Bone marrow (tissue), 2 donors: ENCODE data around the gene LMBR1L.

Experiments
- DNase-seq, 2 donors: peaks; one replicate each; lab custom pipeline; 2025; lab: John Stamatoyannopoulos, UW

Gene LMBR1L

DNA sequence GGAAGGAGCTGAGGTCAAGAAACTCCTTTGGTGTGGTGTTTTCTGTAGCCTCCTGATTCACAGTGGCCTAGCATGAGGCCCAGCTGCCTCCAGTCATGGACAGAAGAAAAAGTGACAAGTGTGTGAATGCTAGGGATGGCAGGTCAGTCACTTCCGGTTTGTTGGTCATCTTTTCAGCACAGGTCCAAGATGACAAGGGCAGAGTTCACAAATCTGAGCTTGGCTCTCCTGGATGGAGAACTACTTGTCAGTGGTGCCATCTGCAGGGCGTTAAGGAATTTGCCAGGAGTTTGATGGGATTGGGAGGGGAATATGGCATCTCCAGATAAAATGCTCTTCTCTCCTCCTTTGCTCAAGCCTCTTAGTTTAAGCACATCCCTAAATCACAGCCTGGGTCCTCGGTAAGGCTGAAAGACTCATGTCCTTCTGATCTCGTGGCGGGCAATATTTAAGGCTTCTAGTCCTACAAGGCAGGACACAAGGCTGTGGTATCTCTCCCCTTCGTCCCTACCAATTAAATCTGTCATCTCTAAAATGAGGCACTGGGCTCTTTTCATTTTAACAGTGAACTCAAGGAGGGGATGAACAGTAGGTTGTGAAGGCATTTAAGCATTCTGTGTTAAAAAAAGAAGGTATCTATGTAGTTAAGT lies 10.5 kb upstream of the LMBR1L start:
- no peak for DNase-seq

DNA sequence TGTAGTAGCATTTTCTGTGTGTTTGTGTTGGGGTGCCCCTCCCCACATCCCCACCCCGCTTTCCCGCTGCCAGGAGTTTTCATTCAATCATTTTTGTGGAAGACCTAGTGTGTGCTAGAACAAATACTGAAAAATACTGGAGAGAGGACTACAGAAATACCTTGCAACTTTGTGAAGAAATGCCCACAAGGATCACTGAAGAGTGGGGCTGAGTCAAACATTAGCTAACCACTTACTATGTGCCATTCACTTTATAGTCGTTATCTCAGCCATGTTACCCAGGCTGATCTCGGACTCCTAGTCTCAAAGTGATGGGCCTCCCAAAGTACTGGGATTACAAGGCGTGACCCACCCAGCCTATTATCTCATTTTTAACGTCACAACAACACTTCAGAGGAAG lies 559 bp upstream of the LMBR1L start:
- no peak for DNase-seq

DNA sequence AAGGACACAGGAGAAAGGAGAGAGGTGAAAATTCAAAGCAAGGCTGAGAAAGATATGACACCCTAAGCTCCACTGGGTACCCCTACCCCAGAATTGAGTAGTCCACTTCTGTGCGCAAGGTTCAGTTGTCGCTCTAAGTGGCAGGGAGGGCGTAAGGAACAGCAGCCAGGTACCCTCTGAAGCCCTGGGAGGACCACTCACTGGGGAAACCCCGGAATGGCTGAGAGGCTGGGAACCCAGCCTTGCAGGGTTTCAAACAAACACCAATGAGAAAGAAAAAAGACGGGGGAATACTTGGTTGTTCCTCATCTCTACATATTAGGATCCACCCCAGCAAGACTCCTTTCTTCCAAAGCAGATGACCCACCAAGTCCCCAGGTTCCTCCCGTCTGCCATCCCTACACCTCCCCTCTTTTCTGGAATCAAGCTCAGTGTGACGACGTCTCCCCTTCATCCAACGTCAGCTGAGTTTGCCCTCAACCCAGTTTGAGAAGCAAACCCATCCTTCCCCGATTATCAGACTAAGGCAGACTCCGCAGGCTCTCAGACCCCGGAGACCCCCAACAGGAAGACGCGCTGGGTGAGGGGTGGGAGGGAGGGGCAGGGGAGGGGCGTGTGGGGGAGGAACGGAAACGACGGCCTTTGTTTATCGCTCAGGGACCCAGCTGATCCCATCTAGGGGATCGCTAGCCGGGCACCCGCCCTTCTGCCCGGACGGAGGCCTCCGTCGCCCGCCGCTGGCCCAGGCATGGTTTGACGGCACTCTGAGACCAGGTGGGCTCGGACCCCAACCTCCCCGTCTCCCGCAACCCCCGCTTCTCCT lies 795 bp downstream of the LMBR1L start:
- no peak for DNase-seq

DNA sequence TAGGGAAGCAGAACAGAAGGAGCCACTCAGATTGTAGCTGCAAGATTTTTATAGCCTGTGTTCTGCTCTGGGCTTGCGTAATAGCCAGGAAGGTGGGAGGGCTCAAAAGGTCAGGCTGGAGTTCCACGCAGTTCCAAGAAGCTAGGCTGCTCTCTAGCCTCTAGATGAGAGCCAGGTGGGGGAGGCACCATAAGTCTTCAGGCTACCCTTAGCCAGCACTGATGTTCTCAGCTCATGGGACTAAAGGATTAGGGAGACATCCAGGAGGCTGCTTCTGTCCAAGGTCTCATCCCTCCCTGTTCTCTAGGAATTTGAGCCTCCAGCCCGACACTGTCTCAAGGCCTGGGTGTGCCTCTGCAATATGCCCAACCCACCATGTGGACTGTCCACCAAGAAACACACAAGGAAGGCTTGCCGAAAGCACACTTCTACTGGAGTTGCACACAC lies 1.7 kb downstream of the LMBR1L start:
- peak in 1 of 2 donors; percentile 35 for DNase-seq

DNA sequence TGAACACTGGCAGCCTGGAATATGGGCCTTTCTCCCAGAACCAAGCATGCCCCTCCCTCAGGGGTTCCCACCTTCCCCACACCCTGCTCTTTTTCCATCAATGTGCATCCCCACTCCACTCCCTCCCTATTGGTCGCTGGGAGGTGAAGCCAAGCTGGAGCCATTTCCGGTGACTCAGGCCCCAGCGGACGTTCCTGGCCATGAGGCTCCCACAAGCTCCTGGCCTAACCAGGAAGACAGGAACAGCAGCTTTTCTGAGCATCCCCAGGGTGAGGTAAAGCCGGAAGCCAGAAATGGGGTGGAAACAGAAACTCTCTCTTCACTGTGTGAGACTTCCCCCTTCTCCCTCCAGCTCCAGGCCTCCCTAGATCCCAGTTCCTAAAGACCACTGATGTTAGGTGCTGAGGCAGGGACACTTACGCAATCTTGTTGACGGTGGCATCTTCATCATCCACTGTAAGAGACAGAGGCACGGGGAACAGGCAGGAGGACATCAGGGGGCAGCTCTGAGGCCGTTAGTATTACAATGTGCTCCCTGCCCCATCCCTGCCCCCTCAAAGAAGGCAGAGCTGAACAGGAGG lies 5.1 kb downstream of the LMBR1L start:
- DNase-seq, result no peak

DNA sequence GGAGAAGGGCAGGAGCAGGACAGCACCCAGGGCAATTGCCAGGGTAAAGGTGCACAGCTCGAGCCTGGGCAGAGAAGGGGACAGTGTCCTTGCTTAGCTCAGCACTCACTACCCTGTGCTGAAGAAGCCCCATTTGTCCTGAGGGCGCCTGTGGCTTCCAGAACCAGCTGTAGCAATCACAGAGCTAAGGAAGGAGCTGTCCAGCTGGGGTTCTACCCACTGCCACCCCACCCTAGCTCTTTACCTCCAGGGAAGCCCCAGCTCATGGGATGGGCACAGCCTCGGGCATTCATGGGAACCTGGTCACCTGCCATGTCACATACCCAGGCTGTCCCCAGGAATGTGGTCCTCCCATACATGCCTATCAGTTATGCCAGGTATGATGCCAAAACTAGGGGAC lies 5.8 kb downstream of the LMBR1L start:
- DNase-seq, result no peak

DNA sequence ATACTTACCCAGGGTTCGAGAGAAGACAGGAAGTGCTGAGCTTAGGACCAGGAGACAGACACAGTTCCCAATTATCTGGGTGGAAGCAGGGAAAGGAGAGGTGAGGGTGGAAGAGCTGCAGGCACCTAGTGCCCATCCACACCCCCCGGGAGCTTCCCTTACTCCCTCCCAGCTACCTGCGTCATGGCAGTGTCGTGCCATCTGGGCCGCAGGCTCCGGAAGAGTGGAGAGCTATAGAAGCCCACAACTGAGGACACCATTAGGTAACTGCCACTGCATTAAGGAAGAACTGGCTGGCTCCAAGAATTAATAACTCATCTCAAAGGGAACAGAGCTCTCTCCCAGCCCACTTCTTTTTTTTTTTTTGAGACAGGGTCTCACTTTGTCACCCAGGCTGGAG lies 10.3 kb downstream of the LMBR1L start:
- DNase-seq, result no peak

DNA sequence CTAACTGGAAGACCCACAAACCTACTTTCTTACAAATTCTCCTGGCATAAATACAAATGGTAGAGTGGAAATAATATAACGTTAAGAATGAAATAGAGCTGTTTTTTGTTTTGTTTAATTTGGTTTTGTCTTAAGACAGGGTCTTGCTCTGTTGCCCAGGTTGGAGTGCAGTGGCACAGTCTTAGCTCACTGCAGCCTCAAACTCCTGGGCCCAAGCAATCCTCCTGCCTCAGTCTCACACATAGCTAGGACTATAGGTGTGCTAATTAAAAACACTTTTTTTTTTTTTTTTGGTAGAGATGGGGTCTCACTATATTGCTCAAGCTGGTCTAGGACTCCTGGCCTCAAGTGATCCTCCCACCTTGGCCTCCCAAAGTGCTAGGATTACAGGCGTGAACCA lies 11.9 kb downstream of the LMBR1L start:
- DNase-seq, result no peak

DNA sequence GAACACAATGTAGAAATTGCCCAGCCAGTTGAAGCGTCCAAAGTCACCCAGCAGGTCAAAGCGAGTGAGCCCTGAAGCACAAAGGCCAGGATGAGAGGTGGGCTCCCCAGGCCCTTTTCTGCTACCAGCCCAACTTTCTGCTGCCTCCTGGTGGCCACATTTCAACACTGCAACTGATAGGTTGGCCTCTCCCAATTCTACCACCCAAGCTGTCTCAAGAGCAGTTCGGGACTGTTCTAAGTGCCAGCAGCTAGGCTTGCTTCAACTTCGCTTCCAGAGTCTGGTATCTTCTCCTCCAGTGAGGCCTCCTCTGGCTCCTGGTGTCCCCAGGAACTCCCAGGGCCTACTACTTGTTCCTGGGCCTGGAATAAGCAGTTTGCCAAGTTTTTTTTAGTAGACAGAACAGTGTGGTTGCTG lies 12.6 kb downstream of the LMBR1L start:
- peak; percentile 12 to 45 for DNase-seq

DNA sequence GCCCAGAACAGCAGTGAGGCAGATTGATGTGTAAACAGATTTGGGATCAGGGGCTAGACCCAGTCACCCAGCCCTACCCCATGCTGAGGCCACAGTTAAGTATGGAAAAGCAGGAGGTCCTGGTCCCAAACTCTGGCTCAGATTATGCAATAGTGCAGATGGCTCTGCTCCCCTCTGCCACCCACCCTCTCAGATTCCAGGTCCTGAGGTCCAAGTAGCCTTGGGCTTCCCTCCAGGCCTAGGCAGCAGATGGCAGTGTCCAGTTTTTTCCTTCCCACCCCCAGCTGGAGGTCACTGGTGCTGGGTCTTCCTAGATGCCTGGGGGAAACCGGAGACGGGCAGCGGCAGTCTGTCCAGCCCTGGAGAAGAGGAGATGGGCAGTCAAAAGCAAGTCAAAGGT lies 13.3 kb downstream of the LMBR1L start:
- DNase-seq, result no peak

DNA sequence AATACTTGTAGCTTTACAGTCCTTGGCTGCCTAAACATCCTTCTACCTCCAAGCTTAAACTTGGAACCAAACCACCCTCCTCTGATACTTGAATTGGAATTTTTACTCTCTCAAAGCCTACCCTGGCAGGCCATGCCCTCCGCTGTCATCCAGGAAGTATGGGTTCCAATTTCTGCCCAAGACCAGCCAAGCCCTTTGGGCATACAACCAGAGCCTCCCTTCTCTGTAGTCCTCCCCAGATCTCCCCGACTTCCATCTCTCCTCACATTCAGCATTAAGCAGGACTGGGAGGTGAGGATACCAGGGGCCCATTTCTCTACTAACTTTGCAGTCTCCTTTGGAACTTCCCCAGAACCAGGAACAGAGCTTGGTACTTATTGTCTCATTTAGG lies 15.7 kb downstream of the LMBR1L start:
- no peak for DNase-seq

DNA sequence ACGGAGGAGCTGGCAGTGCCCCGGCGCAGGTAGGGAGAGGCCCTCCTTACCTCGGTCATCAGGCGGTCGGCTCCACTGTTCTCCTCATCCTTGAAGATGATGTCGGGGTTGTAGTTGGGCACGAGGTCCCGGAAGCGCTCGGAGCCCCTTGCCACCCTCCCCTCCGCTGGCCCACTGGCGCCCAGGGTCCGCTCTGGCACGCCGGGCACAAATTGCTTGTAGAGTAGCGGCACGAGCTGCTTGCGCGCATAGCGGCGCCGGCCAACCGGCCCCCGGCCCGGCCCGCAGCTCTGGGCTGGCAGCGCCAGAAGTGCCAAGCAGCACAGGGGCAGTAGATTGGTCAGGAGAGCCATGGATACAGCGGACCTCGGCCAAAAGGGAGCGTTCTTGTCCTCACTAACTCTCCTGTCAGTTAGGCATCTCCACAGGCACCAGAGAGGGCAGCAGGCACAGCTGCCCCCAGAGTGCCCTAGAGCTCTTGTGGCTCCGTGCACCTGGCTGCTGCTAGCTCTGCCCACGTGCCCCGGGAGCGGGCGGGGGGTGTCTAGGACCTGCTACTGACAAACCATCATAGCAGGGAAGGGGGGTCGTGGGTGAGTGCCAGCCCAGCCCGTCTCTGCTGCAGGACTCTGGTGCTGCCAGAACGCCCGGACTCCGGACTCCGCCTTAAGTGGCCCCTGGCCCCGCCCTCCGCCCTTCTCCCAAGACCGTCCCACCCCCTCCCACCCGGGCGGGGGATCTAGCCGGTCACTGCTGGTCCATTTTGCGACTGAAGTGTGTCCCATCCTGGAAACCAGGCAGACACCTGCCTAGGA lies 16.3 kb downstream of the LMBR1L start, which contains the start of gene DHH:
DHH (minus strand) TSS at position 642 of the 815 bp plus-strand sequence; CDS start at position 353, 289 bp downstream.
- no peak for DNase-seq

DNA sequence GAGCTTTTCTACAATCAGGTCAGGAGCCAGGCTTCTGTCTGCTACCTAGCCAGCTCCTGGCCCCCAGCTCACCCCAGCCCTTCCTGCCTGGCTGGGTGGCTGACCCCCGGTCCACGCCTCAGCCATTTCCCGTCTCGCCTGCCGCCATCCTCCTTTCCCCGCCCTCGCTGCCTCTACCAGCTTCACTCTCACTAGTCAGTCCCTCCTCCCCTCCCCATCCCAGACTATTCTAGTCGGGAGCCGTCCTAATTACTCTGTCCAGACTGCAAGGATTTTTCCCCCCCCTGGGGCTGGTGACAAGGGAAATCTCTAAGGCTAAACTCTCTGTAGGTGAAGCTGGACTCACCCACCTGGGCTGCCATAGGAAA lies 16.9 kb downstream of the LMBR1L start:
- no peak for DNase-seq

DNA sequence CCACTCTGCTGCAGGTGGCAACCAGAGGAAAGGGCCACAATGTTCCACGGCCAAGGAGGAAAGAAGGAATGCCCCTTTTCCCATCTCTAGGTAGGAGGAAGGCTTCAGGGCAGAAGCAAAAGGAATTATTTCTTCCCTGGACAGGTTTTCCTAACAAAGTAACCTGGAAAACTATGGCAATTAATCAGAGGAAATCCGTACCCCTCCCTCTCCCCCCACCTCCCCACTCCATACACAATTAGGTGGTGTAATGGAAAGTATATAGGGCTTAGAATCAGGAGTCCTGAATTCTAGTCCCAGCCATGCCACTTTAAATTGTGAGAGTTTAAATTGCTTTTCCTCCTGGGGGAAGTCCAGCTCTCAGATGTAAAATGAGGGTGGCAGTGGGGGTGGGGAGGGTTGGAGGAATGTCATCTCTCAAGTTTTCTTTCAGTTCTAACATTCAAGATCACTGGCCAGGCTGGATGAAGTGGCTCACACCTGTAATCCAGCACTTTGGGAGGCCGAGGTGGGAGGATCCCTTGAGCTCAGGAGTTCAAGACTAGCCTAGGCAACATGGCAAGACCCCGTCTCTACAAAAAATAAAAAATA lies 17.7 kb downstream of the LMBR1L start:
- no peak for DNase-seq

DNA sequence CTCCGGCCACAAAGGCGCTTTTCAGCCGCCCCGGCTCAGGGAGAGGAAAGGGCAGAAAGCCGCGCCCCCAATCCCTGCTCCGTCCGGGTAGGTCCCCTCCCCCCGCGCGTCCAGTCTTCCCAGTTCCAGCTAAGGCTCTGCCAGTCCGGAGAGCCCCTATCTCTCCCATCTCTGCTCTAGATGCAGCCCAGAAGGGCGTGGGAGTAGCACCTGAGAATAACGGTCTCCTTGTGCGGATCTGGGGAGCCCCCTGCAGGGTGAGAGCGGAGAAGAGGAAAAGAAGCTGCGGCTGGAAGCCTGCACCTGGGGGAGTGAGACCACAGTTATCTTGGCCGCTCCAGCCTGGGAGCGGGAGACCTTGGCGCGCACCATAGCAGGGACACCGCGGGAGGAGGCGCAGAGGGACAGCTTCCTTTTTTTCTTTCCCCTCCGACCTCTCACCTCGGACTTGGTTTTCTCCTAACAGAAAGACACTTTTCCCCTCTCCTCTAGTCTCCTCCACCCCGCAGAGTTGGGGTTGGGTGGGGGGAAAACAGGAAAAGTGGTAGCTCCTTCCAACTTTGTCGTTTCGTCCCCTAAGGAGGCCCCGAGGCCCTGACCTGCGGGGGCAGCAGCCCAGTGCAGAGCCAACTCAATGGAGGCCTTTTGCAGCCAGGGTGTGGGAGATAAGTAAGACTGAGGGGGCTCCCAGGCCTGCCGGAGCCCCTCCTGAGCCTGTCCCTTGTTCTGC lies 18.4 kb downstream of the LMBR1L start:
- DNase-seq, result no peak

DNA sequence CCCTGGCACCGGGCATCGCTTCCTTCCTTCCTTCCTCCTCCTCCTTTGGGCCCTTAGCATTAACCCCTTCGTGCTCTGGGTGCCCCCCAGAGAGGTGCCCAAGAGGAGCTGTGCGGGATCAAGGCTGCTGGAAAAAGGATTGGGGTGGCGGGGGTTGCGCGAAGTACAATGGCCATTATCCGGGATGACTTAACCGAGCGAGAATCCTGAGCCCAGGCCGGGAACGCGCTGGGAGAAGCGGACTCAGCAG lies 18.9 kb downstream of the LMBR1L start:
- DNase-seq, result no peak

DNA sequence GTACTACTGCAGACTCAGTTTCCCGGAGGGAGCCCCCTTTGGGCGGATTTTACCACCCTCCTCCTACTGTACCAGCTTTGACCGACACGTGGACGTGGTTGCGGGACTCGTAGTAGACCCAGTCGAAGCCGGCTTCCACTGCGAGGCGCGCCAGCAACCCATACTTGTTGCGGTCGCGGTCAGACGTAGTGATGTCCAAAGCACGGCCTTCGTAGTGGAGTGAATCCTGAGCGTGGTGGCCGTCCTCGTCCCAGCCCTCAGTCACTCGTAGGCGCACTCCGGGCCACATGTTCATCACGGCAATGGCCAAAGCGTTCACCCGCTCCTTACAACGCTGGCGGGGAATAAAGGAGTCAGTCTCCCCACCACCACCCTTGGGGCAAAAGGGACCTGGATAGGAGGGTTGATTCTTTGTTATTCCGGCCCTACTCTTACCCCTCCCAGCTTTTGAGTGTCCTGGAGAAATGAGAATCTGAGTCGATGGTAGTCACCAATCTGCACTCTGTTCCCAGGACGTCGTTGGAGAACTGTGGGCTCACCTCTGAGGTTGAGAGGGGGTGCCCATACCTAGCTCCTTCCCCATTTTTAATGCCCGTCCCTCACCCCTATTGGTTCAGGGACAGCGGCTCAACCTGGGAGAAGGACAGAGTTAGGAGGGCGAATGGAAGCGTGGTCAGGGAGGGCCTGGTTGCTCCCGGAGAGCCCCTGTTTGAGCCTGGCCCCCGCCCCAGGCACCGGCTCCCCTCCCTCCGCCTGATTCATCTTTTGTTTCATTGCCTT lies 19.4 kb downstream of the LMBR1L start:
- no peak for DNase-seq

DNA sequence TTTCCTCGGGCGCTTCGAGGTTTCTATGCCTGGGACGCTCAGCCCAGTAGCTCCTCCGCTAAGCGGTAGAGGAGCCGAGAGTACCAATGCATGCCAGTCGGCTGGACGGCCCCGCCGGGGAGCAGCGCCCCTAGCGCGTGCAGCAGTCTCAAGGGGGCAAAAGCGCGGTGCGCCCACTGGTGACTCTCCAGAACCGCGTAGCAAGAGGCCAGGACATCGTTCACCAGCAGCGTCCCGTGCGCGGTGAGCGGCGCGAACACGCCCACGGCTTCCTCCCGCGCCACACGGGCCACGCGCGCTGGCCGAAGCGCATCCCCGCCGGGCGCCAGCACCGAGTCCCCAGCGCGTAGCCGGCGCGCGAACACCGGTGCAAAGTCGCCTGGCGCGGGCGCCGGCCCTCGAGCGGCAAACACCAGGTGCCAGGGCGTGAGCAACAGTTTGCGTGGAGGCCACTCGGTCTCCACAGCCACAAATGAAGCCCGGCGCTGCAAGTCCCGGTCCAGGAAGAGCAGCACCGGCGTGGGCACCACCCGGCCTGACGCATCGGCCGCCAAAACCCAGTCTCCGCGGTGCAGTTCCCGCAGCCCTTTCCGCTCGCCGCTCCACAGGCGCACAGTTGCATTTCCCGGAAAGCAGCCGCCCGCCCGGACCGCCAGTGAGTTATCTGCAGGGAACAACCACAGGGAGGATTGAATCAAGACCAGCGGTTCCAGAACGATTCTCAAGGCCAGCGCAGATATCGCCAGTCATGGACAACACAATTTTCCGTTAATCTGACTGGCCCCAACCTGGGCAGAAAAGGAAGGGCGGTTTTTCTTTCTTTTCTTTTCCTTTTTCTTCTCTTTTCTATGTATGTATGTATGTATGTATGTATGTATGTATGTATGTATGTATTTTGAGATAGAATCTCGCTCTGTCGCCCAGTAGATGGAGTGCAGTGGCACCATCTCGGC lies 20.6 kb downstream of the LMBR1L start:
- DNase-seq, result peak in 1 of 2 donors; percentile 18

DNA sequence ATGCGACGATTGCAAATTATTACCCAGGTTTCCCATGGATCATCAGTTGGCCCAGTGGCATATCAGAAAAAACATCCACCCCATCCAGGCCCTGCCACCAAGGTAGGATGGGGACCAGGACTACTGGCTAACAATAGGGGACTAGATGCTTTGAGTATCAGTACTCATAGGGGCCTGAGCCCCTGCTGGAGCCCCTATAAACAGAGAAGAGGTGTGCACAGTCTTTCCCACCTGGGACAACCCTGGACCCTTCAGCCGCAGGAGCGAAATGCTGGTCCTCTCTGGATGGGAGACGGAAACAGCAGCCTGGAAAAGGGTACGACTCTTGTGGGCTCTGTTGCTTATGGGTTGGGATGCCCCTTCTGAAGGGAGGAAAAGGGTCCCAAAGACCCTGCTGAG lies 21.7 kb downstream of the LMBR1L start:
- DNase-seq, result no peak
